SK-N-MC (cell line): Measurements from ENCODE around the gene GDF10.

Experiments
- DNase-seq: peaks from one replicate; pipeline ENCODE4 v3.0.0-alpha.2; 2011; ENCODE audit warnings: low read depth, low spot score
- H3K27ac ChIP-seq: fragments of 200-600 bp; sonication (generic); 2 replicates; pipeline ENCODE4 v1.5.1; 2016; ENCODE audit warnings: mixed run types
- H3K36me3 ChIP-seq: fragments of 200-600 bp; sonication (generic); 2 replicates; pipeline ENCODE4 v1.6.1; 2017; ENCODE audit warnings: antibody characterized with exemption, low read length, mixed read lengths; ENCODE audit not compliant: insufficient read depth
- H3K4me3 ChIP-seq: fragments of 200-600 bp; sonication (generic); 2 replicates; pipeline ENCODE4 v1.5.1; 2016
- H3K9ac ChIP-seq: fragments of 200-600 bp; sonication (generic); 2 replicates; pipeline ENCODE4 v1.8.0; 2017; ENCODE audit warnings: mixed run types, mixed read lengths; ENCODE audit not compliant: insufficient read length
- H3K9me3 ChIP-seq: fragments of 200-600 bp; sonication (generic); 2 replicates; pipeline ENCODE4 v1.6.1; 2017; ENCODE audit warnings: low read depth, mild to moderate bottlenecking, antibody characterized with exemption, low read length, moderate library complexity, mixed read lengths
- EZH2 ChIP-seq: fragments of 200-600 bp; sonication (generic); IDR thresholded peaks from one replicate; pipeline ENCODE4 v1.6.1; 2017; ENCODE audit warnings: antibody characterized with exemption
- FOXP2 ChIP-seq: optimal IDR thresholded peaks from 2 replicates; pipeline ENCODE3; 2011; ENCODE audit warnings: mild to moderate bottlenecking, moderate library complexity; ENCODE audit not compliant: insufficient read depth; ENCODE audit errors: extremely low read length, control extremely low read depth
- POLR2AphosphoS5 ChIP-seq: IDR thresholded peaks from 2 replicates; pipeline ENCODE4 v1.6.1; 2012; ENCODE audit warnings: mild to moderate bottlenecking, low read depth, low read length, borderline replicate concordance

The GDF10 gene

DNA sequence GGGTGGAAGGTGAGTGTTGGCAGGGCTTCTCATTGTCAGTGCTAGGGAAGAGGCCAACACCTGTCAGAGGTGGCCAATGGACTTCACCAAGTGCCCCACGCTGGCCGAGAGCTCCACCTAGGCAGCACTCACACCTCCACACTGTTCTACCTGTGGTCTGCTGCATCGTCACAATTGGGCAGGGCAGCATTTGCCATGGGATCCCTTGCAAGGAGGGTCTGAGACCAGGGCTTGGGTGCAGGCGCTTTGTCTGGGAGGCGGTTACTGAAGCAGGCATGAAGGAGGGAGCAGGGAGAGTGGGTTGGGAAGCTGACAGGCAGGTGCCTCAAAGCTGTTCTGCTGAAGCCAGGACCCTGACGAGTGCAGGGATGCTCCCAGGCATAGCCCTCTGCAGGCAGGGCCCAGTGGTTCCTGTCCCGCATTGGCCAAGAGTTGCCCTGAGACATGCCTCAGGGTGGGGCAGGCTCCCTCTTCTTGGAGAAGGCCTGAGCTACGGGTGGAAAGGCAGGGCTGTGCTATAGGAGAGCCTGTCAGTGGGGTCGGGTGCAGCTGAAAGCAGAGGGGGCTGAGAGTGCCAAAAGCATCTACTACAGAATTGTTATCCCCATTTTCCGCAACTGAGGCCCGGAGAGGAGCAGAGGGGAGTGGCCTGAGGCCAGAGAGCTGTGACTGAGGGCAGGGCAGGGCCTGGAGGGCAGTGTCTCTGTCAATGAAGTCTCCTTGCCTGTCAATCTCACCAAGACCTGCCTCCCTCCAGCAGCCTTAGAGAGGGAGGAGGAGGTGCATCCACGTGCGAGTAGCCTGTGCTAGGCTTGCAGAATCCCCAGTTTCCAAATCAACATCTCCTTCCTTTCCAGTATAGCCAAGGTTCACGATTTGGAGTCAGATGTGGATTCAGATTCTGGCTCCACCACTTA is 52.2 kb downstream of the GDF10 start:
- Histone ChIP-seq H3K4me3 (no peak overlapping the region), H3K9ac (no peak overlapping the region), H3K36me3 (no peaks in the 10 kb centered on the region), H3K9me3 (no peaks in the 10 kb centered on the region), H3K27ac (no peak overlapping the region)
- TF ChIP-seq FOXP2, result no peak
- no peak for DNase-seq

DNA sequence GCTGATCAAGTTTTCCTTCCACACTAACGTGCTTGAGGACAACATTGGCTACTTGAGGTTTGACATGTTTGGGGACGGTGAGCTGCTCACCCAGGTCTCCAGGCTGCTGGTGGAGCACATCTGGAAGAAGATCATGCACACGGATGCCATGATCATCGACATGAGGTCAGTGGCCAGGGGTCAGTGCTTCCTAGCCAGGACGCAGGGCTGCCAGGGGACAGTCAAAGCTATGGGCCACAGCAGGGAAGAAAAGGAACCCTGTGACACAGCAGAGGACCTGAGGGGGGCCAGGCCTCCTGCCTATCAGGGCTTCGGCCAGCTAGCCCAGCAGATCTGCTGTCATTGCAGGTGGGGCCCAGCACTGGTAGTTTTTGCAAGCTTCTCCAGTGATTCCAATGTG is 53.4 kb downstream of the GDF10 start:
- TF ChIP-seq POLR2AphosphoS5 (no peak), EZH2 (no peak), FOXP2 (no peak)
- DNase-seq, result no peak
- no peaks in the 10 kb centered on the region for H3K36me3 ChIP-seq
- no peak overlapping the region for H3K4me3 ChIP-seq
- no peak overlapping the region for H3K27ac ChIP-seq
- H3K9ac ChIP-seq, result no peak overlapping the region
- H3K9me3 ChIP-seq, result no peaks in the 10 kb centered on the region

DNA sequence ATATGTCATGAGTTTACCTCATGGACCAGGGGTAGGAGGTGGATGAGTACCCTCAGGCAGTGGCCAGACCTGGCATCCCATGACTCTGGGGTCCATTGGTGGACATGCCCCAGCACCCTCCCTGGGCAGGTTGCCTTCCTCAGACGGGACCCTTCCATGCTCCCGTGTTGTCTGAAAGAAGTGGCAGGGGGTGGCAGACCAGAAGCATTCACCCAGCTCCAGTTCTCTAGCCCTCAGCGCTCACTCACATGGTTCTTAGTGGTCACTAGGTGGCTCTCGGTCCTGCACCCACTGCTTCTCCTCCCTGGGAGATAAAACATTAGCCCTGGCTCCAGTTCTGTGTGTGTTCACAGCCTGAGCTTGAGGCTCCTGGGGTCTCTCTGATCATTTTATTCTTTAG is 54.2 kb downstream of the GDF10 start:
- DNase-seq, result no peak

DNA sequence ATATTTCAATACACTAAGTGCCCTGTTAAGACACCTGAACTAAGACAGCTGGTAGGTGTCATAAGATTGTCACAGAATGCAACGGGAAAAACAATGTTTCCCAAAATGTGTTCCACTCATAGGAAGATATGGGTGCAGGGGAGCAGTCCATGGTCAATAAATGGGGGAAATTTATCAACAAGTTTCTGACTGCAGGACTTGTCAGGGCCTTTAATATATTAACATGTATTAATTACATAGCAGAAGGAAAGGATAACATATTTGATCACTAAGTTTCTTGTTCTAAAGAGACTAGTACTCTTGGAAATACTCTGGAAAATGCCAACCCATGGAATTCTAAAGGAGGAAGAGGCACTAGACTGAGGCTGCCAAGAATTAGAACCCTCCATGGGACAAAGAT is 54.9 kb downstream of the GDF10 start:
- H3K9me3 ChIP-seq, result no peaks in the 10 kb centered on the region

More for the DNA sequence above, 54.2 kb downstream of the GDF10 start:
- H3K9me3 ChIP-seq, result no peaks in the 10 kb centered on the region
- no peak for TF ChIP-seq FOXP2
- no peak for TF ChIP-seq POLR2AphosphoS5
- TF ChIP-seq EZH2, result no peak
- no peak overlapping the region for H3K27ac ChIP-seq
- no peaks in the 10 kb centered on the region for H3K36me3 ChIP-seq
- H3K4me3 ChIP-seq, result no peak overlapping the region
- no peak overlapping the region for H3K9ac ChIP-seq

DNA sequence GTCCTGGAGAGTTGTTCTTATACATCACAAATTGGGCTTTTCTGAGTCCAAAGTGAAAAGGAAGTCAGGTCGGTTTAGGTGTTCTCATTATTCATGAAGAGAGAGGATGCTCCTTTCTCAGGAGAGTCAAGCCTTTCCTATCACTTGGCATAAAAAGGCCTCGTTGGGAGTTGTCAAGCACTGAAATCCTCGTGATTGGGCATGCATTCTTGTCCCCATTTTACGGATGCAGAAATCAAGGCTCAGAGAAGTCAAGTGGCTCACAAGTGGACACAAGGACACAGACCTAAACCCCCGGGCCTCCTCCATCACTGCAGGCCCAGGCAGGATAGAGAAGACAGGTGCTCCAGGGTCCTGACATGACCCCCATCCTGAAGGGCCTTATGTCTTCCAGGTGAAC is 56.7 kb downstream of the GDF10 start:
- Histone ChIP-seq H3K4me3 (no peak overlapping the region), H3K27ac (no peak overlapping the region), H3K9me3 (no peaks in the 10 kb centered on the region), H3K36me3 (no peaks in the 10 kb centered on the region), H3K9ac (no peak overlapping the region)
- TF ChIP-seq POLR2AphosphoS5, result no peak
- TF ChIP-seq EZH2, result no peak
- TF ChIP-seq FOXP2, result no peak
- no peak for DNase-seq

More for the DNA sequence above, 54.9 kb downstream of the GDF10 start:
- no peaks in the 10 kb centered on the region for H3K36me3 ChIP-seq
- DNase-seq, result no peak
- H3K4me3 ChIP-seq, result no peak overlapping the region
- H3K27ac ChIP-seq, result no peak overlapping the region
- TF ChIP-seq EZH2, result no peak
- TF ChIP-seq FOXP2, result no peak
- no peak for TF ChIP-seq POLR2AphosphoS5
- H3K9ac ChIP-seq, result no peak overlapping the region

DNA sequence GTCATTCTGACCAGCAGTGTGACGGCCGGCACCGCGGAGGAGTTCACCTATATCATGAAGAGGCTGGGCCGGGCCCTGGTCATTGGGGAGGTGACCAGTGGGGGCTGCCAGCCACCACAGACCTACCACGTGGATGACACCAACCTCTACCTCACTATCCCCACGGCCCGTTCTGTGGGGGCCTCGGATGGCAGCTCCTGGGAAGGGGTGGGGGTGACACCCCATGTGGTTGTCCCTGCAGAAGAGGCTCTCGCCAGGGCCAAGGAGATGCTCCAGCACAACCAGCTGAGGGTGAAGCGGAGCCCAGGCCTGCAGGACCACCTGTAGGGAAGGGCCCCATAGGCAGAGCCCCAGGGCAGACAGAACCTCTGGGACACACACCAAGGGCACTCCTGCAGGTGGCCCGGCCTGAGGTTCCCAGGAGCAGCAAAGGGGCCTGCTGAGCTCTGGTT is 57.2 kb downstream of the GDF10 start:
- Histone ChIP-seq H3K9ac (no peak overlapping the region), H3K9me3 (no peaks in the 10 kb centered on the region), H3K27ac (no peak overlapping the region), H3K4me3 (no peak overlapping the region), H3K36me3 (no peaks in the 10 kb centered on the region)
- DNase-seq, result no peak
- TF ChIP-seq EZH2 (no peak), FOXP2 (no peak), POLR2AphosphoS5 (no peak)

DNA sequence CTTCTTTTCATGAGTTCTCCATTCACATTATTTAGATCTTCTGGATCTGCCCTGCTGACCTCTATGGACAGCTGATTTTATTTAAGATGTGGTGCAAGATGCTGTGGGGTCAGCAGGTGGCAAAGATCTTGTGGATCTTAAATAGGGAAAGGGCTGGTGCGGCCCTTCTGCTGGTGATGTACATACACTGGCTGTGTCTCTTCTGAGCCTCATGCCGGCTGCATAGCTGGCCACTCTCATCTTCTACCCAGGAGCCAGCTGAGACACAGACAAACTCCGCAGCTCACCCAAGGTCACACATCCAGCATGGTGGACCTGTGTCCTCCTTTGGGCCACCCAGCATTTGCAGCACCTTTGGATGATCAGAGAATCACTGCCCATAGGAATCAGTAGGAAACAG is 57.9 kb downstream of the GDF10 start:
- H3K9ac ChIP-seq, result no peak overlapping the region
- no peak for DNase-seq
- no peak for TF ChIP-seq POLR2AphosphoS5
- no peak for TF ChIP-seq FOXP2
- no peak for TF ChIP-seq EZH2
- no peaks in the 10 kb centered on the region for H3K36me3 ChIP-seq
- H3K27ac ChIP-seq, result no peak overlapping the region
- H3K4me3 ChIP-seq, result no peak overlapping the region
- H3K9me3 ChIP-seq, result no peaks in the 10 kb centered on the region

DNA sequence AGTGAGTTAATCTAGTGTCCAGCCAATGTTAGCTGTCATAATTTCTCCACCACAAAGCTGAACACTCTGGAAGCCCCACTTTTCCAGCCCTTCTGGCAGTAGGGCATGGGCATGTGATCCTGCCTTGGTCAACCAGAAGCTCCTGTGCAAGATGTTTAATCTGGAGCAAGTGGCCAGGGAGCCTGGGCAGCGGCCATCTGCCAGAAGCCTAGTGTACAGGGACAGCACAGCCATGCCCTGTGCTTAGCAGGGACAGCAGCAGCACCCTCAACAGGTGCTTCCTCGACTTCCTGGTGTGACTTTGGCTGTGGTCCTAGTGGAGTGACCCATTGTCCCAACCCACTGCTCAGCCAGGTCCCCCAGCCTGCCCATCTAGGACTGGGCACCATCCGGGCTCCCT is 58.5 kb downstream of the GDF10 start:
- DNase-seq, result no peak
- no peaks in the 10 kb centered on the region for H3K9me3 ChIP-seq
- TF ChIP-seq FOXP2 (no peak), POLR2AphosphoS5 (no peak), EZH2 (no peak)
- no peak overlapping the region for H3K4me3 ChIP-seq
- no peak overlapping the region for H3K9ac ChIP-seq
- H3K36me3 ChIP-seq, result no peaks in the 10 kb centered on the region
- no peak overlapping the region for H3K27ac ChIP-seq

DNA sequence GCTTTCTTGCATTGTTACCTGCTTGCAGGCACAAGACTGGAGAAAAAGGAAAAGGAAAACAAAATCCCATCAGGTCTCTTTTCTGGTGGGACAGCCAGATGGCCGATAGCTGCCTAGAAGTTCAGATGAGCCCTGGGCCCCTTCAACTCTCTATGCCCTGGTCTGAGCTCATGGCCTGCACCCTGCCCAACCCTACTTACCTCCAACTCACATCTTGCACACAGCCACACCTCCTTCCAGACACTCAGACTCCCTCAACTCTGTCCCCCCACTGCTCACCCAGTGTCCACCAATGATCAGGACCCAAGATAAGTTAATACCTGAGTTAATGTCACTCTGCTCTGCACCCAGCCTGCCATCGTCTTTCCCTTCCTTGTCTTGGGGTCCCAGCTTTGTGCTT is 59.1 kb downstream of the GDF10 start:
- H3K4me3 ChIP-seq, result no peak overlapping the region
- H3K9me3 ChIP-seq, result no peaks in the 10 kb centered on the region
- TF ChIP-seq POLR2AphosphoS5 (no peak), FOXP2 (no peak), EZH2 (no peak)
- H3K9ac ChIP-seq, result no peak overlapping the region
- H3K36me3 ChIP-seq, result no peaks in the 10 kb centered on the region
- DNase-seq, result no peak
- no peak overlapping the region for H3K27ac ChIP-seq
